Measurements from ENCODE around the gene PAQR4.

Gene PAQR4

DNA sequence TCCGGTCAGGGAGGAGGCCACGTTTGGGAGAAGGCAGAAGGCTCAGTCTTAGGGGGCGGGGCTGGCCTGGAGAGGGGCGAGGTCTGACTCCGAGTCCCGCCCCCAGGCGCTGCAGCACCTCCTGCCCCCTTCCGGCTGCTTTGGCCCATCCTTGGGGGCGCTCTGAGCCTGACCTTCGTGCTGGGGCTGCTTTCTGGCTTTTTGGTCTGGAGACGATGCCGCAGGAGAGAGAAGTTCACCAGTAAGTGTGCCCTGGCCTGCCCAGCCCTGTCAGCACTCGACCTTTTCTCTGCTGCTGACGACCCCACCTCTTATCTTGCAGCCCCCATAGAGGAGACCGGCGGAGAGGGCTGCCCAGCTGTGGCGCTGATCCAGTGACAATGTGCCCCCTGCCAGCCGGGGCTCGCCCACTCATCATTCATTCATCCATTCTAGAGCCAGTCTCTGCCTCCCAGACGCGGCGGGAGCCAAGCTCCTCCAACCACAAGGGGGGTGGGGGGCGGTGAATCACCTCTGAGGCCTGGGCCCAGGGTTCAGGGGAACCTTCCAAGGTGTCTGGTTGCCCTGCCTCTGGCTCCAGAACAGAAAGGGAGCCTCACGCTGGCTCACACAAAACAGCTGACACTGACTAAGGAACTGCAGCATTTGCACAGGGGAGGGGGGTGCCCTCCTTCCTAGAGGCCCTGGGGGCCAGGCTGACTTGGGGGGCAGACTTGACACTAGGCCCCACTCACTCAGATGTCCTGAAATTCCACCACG, 52.5 kb downstream of the PAQR4 start:
- DNase-seq (ENCODE audit: low read depth in 2 of 2): peak; percentile 76 to 82

DNA sequence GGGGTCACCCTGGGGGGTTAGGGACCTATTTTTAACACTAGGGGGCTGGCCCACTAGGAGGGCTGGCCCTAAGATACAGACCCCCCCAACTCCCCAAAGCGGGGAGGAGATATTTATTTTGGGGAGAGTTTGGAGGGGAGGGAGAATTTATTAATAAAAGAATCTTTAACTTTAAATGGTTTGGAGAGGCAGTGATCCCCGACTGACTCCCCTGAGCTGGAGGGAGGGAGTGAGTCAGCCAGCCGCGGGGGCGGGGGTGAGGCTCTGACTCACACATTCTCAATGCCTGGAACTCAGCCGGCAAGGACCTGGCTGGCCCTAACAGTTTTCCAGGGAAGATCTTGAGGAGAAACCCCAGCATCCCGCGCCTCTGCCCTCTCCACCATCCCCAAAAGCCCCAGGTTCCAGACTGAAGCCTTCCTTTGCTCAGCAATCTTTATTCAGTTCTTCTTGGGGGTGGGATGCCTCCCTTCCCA, 53.1 kb downstream of the PAQR4 start:
- peak; percentile 88 to 90 for DNase-seq (ENCODE audit: low read depth in 2 of 2)

DNA sequence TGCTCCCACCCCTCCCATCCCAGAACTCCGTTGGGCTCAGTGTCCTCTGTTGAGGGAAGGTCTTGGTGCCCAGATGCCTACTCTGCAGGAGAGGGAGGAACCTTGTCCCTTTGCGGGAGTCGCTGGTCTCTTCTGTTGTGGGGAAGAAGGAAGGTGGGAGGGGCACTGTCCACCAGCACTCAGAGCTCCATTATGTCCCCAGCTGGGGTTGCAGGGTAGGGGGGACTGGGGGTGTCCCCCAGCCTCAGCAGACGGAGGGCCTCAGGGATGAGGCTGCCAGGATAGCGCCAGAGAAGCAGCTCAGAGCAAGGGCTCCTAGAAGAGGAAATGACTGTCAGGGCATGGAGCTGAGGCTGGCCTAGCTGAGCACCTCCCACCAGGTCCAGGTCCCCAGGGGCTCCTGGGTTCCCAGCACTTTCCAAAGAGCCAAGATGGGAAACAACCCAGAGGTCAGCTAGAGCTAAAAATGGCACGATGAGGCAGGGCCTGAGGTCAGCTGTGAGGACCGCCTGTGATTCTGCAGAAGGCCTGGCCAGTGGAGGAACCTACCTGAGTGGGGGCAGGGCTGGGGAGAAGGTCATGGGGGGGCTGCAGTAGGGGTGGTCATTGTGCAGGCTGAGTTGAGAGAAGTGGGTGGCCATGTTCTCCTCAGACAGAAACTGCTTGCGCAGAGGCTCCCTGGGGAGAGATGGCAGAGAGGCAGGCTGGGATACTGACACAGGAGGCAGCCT, 53.7 kb downstream of the PAQR4 start:
- no peak for DNase-seq (ENCODE audit: low read depth in 2 of 2)
